H9 (cell line): ENCODE data around the gene PRODH. TPM values are rescaled to one million over a fixed set of nuclear protein-coding genes. Genes with fewer than 3 reads are reported as not detected.
A peak's percentile ranks its signal among the peaks of the same experiment; 100 is the strongest.
"Not testable (repeated sequence)": the region's sequence is repeated elsewhere in the genome, so short reads cannot be mapped to it uniquely, and the experiment has no call there.

Source experiments
- DNase-seq: peaks from one replicate; pipeline ENCODE4 v3.0.0-alpha.2; 2017
- H2AFZ ChIP-seq: one replicate; pipeline ENCODE4 v1.6.1; 2013; ENCODE audit warnings: mild to moderate bottlenecking, low read length, control low read depth, moderate library complexity
- H2AK5ac ChIP-seq: 2 replicates; pipeline ENCODE4 v1.6.1; 2013; ENCODE audit warnings: low read length, control low read depth, mixed read lengths; ENCODE audit not compliant: insufficient read length
- H2BK120ac ChIP-seq: one replicate; pipeline ENCODE4 v1.6.1; 2013; ENCODE audit warnings: low read depth, mild to moderate bottlenecking, low read length, control low read depth, inconsistent platforms; ENCODE audit not compliant: poor library complexity, severe bottlenecking
- H2BK12ac ChIP-seq: 2 replicates; pipeline ENCODE4 v1.6.1; 2013; ENCODE audit warnings: low read length, control low read depth, mixed read lengths, low read depth; ENCODE audit not compliant: insufficient read length
- H2BK15ac ChIP-seq: 2 replicates; pipeline ENCODE4 v1.6.1; 2013; ENCODE audit warnings: low read depth, low read length, control low read depth
- H2BK20ac ChIP-seq: one replicate; pipeline ENCODE4 v1.6.1; 2013; ENCODE audit warnings: low read depth, mild to moderate bottlenecking, low read length, control low read depth, inconsistent platforms; ENCODE audit not compliant: poor library complexity, severe bottlenecking
- H2BK5ac ChIP-seq: 2 replicates; pipeline ENCODE4 v1.6.1; 2013; ENCODE audit warnings: low read length, control low read depth, mixed read lengths; ENCODE audit not compliant: insufficient read length
- H3K14ac ChIP-seq: 2 replicates; pipeline ENCODE4 v1.6.1; 2013; ENCODE audit warnings: low read length, control low read depth; ENCODE audit not compliant: insufficient read depth
- H3K18ac ChIP-seq: 2 replicates; pipeline ENCODE4 v1.6.1; 2013; ENCODE audit warnings: low read depth, mild to moderate bottlenecking, mixed read lengths, low read length, control low read depth; ENCODE audit not compliant: insufficient read length
- H3K23ac ChIP-seq: 2 replicates; pipeline ENCODE4 v1.6.1; 2013; ENCODE audit warnings: low read length, control low read depth, mixed read lengths, low read depth; ENCODE audit not compliant: insufficient read length
- H3K23me2 ChIP-seq: 2 replicates; pipeline ENCODE4 v1.6.1; 2013; ENCODE audit warnings: low read depth, mild to moderate bottlenecking, mixed read lengths, low read length, control low read depth; ENCODE audit not compliant: insufficient read length, poor library complexity, severe bottlenecking
- H3K27ac ChIP-seq: 2 replicates; pipeline ENCODE4 v1.5.1; 2013; ENCODE audit warnings: low read length, control low read depth, mixed read lengths, low read depth; ENCODE audit not compliant: insufficient read length
- H3K27me3 ChIP-seq: 2 replicates; pipeline ENCODE4 v1.6.1; 2013; ENCODE audit warnings: low read length, control low read depth, inconsistent platforms; ENCODE audit not compliant: insufficient read depth
- H3K4ac ChIP-seq: 2 replicates; pipeline ENCODE4 v1.6.1; 2013; ENCODE audit warnings: low read depth, mild to moderate bottlenecking, control low read depth, inconsistent platforms, low read length, moderate library complexity
- H3K4me1 ChIP-seq: 2 replicates; pipeline ENCODE4 v1.6.1; 2013; ENCODE audit warnings: low read length, control low read depth, inconsistent platforms; ENCODE audit not compliant: insufficient read depth
- H3K4me2 ChIP-seq: 2 replicates; pipeline ENCODE4 v1.6.1; 2013; ENCODE audit warnings: low read length, control low read depth, mixed read lengths; ENCODE audit not compliant: insufficient read length, insufficient read depth
- H3K56ac ChIP-seq: 2 replicates; pipeline ENCODE4 v1.6.1; 2013; ENCODE audit warnings: low read depth, mild to moderate bottlenecking, mixed read lengths, low read length, control low read depth; ENCODE audit not compliant: insufficient read length
- H3K79me1 ChIP-seq: 2 replicates; pipeline ENCODE4 v1.6.1; 2013; ENCODE audit warnings: low read depth, mild to moderate bottlenecking, moderate library complexity, low read length, control low read depth, inconsistent platforms; ENCODE audit not compliant: insufficient read depth, poor library complexity, severe bottlenecking
- H3K79me2 ChIP-seq: 2 replicates; pipeline ENCODE4 v1.6.1; 2013; ENCODE audit warnings: low read length, control low read depth, inconsistent platforms; ENCODE audit not compliant: insufficient read depth
- H3K9ac ChIP-seq: 2 replicates; pipeline ENCODE4 v1.6.1; 2013; ENCODE audit warnings: low read length, control low read depth, mixed read lengths; ENCODE audit not compliant: insufficient read length; ENCODE audit errors: extremely low read depth
- H3K9me3 ChIP-seq: one replicate; pipeline ENCODE4 v1.6.1; 2013; ENCODE audit warnings: low read depth, low read length, inconsistent platforms; ENCODE audit not compliant: control insufficient read depth
- H3T11ph ChIP-seq: one replicate; pipeline ENCODE4 v1.6.1; 2013; ENCODE audit warnings: mild to moderate bottlenecking, low read length, control low read depth, inconsistent platforms
- H4K20me1 ChIP-seq: one replicate; pipeline ENCODE4 v1.6.1; 2013; ENCODE audit not compliant: control insufficient read depth, insufficient read length, insufficient read depth
- H4K5ac ChIP-seq: 2 replicates; pipeline ENCODE4 v1.6.1; 2013; ENCODE audit warnings: low read depth, mild to moderate bottlenecking, mixed read lengths, low read length, control low read depth; ENCODE audit not compliant: insufficient read length
- H4K8ac ChIP-seq: replicated peaks from 2 replicates; pipeline ENCODE4 v1.6.1; 2013; ENCODE audit warnings: low read length, control low read depth, mixed read lengths, low read depth; ENCODE audit not compliant: insufficient read length
- H4K91ac ChIP-seq: 2 replicates; pipeline ENCODE4 v1.6.1; 2013; ENCODE audit warnings: low read depth, mild to moderate bottlenecking, moderate library complexity, mixed read lengths, low read length, control low read depth; ENCODE audit not compliant: insufficient read length
- H3K27ac Mint-ChIP-seq, 3 experiments: 2 replicates in 2 of 3; 3 replicates in 1 of 3; pipeline ENCODE4 v1.8.0; 2020 to 2021; ENCODE audit warnings: mixed read lengths in 3 of 3, mild to moderate bottlenecking in 1 of 3, moderate library complexity in 1 of 3
- H3K27me3 Mint-ChIP-seq: 2 replicates; pipeline ENCODE4 v1.8.0; 2021; ENCODE audit warnings: low read depth, mild to moderate bottlenecking, moderate library complexity, mixed read lengths
- H3K36me3 Mint-ChIP-seq, 3 experiments: 2 replicates in 2 of 3; 3 replicates in 1 of 3; pipeline ENCODE4 v1.8.0; 2020 to 2021; ENCODE audit warnings: low read depth in 3 of 3, mixed read lengths in 3 of 3; ENCODE audit not compliant: insufficient read depth in 1 of 3
- H3K4me1 Mint-ChIP-seq, 2 experiments: 2 replicates each; pipeline ENCODE4 v1.8.0; 2020; ENCODE audit warnings: mixed read lengths in 2 of 2
- H3K4me3 Mint-ChIP-seq, 2 experiments: 2 replicates in 1 of 2; 3 replicates in 1 of 2; pipeline ENCODE4 v1.8.0; 2020 to 2021; ENCODE audit warnings: mild to moderate bottlenecking in 2 of 2, mixed read lengths in 2 of 2, moderate library complexity in 1 of 2
- H3K9me3 Mint-ChIP-seq, 2 experiments: 2 replicates in 1 of 2; 3 replicates in 1 of 2; pipeline ENCODE4 v1.8.0; 2020; ENCODE audit warnings: mild to moderate bottlenecking in 2 of 2, mixed read lengths in 2 of 2, moderate library complexity in 1 of 2
- CTCF ChIP-seq: fragments of 200-600 bp; sonication (generic); conservative IDR thresholded peaks from 3 replicates; pipeline ENCODE4 v1.8.0; 2021; ENCODE audit warnings: antibody characterized with exemption, mild to moderate bottlenecking
- whole genome bisulfite sequencing: extraction: QIAGEN DNeasy Blood & Tissue Kit; methylation state at CpG from one replicate; pipeline ENCODE4 v1.1.7; 2013; ENCODE audit warnings: missing lambda C conversion rate, low lambda C conversion rate, mixed read lengths; ENCODE audit not compliant: insufficient read length; ENCODE audit errors: extremely low coverage; 5-methylcytosine and 5-hydroxymethylcytosine counted together
- total RNA-seq: library from RNA; stranded (reverse); gene quantifications from 2 replicates; pipeline ENCODE4 v1.2.1, GENCODE V29; 2021

PRODH gene
- total RNA-seq, 1 experiment from 2014 or later: 51.2 TPM

GRCh38 chr22:18954303-18954989 is 18.4 kb upstream of the PRODH start:
- not testable (repeated sequence) for H3T11ph ChIP-seq, H3K4me3 Mint-ChIP-seq, H3K14ac ChIP-seq, H3K18ac ChIP-seq, H3K27me3 Mint-ChIP-seq, H3K79me1 ChIP-seq, H2BK120ac ChIP-seq, H2BK20ac ChIP-seq, H3K27me3 ChIP-seq, H3K27ac ChIP-seq, H3K56ac ChIP-seq, H3K27ac Mint-ChIP-seq, H3K9me3 Mint-ChIP-seq, H3K23me2 ChIP-seq, H3K4ac ChIP-seq, H3K4me2 ChIP-seq, H2BK15ac ChIP-seq, H4K8ac ChIP-seq, H2AK5ac ChIP-seq, H2BK12ac ChIP-seq, H4K91ac ChIP-seq, H3K4me1 ChIP-seq, H4K5ac ChIP-seq, H3K79me2 ChIP-seq, H2AFZ ChIP-seq, H4K20me1 ChIP-seq, H3K9me3 ChIP-seq, H2BK5ac ChIP-seq, H3K23ac ChIP-seq, H3K36me3 Mint-ChIP-seq, H3K9ac ChIP-seq
- WGBS: no CpG with 5 or more reads among the region's 14 CpGs
- peaks cover 22 to 28% of the 10 kb centered on the region in 2 experiments for H3K4me1 Mint-ChIP-seq
- peak; percentile 89 for TF ChIP-seq CTCF
- peak; percentile 87 for DNase-seq

DNA sequence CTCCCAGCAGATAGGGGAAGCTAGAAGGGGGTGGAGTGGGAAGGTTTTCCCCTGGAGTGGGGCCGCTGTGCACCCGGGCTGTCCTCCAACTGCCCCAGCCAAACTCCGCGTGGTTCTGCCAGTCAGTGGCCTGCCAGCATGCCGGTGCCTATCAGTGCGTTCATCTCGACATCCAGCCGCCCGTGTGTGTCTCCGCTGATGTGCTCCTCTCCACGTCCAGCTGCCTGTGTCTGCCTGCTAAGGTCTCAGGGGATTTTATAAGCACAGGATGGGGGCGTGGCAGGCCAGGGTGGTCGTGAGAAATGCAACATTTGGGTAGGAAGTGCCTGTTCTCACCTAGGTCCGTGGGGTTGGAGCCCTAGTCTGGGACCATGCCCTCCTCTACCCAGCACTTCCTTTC is 17.0 kb upstream of the PRODH start:
- H3K27me3 ChIP-seq, H3K36me3 Mint-ChIP-seq, H3K79me2 ChIP-seq, H2BK5ac ChIP-seq, H2BK120ac ChIP-seq, H2AFZ ChIP-seq, H2AK5ac ChIP-seq, H3K9me3 ChIP-seq, H3K79me1 ChIP-seq, H3K4ac ChIP-seq, H3K23ac ChIP-seq, H2BK20ac ChIP-seq, H2BK15ac ChIP-seq, H3K4me2 ChIP-seq, H3K14ac ChIP-seq, H3K9ac ChIP-seq, H3K9me3 Mint-ChIP-seq, H3K27ac Mint-ChIP-seq, DNase-seq, H3K4me1 ChIP-seq, H3K4me3 Mint-ChIP-seq, H3K23me2 ChIP-seq, H4K8ac ChIP-seq, H4K20me1 ChIP-seq, H3K27ac ChIP-seq, H2BK12ac ChIP-seq, H3T11ph ChIP-seq, H3K56ac ChIP-seq, H4K5ac ChIP-seq, H3K18ac ChIP-seq, H4K91ac ChIP-seq, H3K27me3 Mint-ChIP-seq: not testable (repeated sequence)
- no CpG with 5 or more reads among the region's 14 CpGs for WGBS
- H3K4me1 Mint-ChIP-seq: peaks cover 30 to 33% of the 10 kb centered on the region in 2 experiments
